ENCODE results near the gene EMCN. TPM values are rescaled to one million over a fixed set of nuclear protein-coding genes. Genes with fewer than 3 reads are reported as not detected.

Gene EMCN
- total RNA-seq, 4 donors from 2014 or later: 27.0 to 69.7 (median 44.5) TPM

GRCh38 chr4:100525686-100526085 is 7.9 kb upstream of the EMCN start:
- no peak for DNase-seq
- H3K4me1 ChIP-seq: no peaks in the 10 kb centered on the region
- no peaks in the 10 kb centered on the region for H3K9me3 ChIP-seq
- H3K27ac ChIP-seq: no peak overlapping the region
- 70 to 83% methylated on average over 1 of the region's 1 CpG for WGBS, 2 donors
- H3K4me3 ChIP-seq (replicated peaks in 1 of 3): no peak overlapping the region
- no peaks in the 10 kb centered on the region for H3K36me3 ChIP-seq
- intact Hi-C loops (cut with DNase I): no loop called here
- TF ChIP-seq CTCF (IDR thresholded peaks at IDR 0.05): no peak
- TF ChIP-seq POLR2A (IDR thresholded peaks at IDR 0.05): no peak
- no peaks in the 10 kb centered on the region for H3K27me3 ChIP-seq

- Histone ChIP-seq H3K9me3 (no peaks in the 10 kb centered on the region), H3K4me3 (replicated peaks in 1 of 3) (no peak overlapping the region), H3K36me3 (no peaks in the 10 kb centered on the region), H3K27me3 (no peaks in the 10 kb centered on the region), H3K4me1 (peaks cover 0 to 18% of the 10 kb centered on the region in 2 donors), H3K27ac (no peak overlapping the region)
- no peak for DNase-seq
- TF ChIP-seq CTCF (IDR thresholded peaks at IDR 0.05): no peak
- no peak for TF ChIP-seq POLR2A (IDR thresholded peaks at IDR 0.05)
- 37 to 49% methylated on average over 2 of the region's 2 CpGs for WGBS, 2 donors
- intact Hi-C loops (cut with DNase I): no loop called here
These were observed 1.4 kb upstream of the EMCN start for GRCh38 chr4:100519205-100519604.

GRCh38 chr4:100516225-100516624 is 1.6 kb downstream of the EMCN start:
- Histone ChIP-seq H3K27ac (peak overlapping the region in 1 of 3 donors; percentile 30), H3K27me3 (no peaks in the 10 kb centered on the region), H3K9me3 (no peaks in the 10 kb centered on the region), H3K4me1 (peaks cover 0 to 18% of the 10 kb centered on the region in 2 donors), H3K4me3 (replicated peaks in 1 of 3) (peak overlapping the region in 1 of 3 donors; percentile 4), H3K36me3 (no peaks in the 10 kb centered on the region)
- WGBS, 2 donors: 69 to 73% methylated on average over 7 of the region's 7 CpGs
- TF ChIP-seq CTCF (IDR thresholded peaks at IDR 0.05) (no peak), POLR2A (IDR thresholded peaks at IDR 0.05) (no peak)
- DNase-seq: no peak
- intact Hi-C loops (cut with DNase I): no loop called here

GRCh38 chr4:100511896-100512295 is 5.9 kb downstream of the EMCN start:
- Histone ChIP-seq H3K27me3 (no peaks in the 10 kb centered on the region), H3K4me3 (replicated peaks in 1 of 3) (no peak overlapping the region), H3K27ac (peak overlapping the region in 1 of 3 donors; percentile 20), H3K4me1 (peaks cover 0 to 6% of the 10 kb centered on the region in 2 donors), H3K36me3 (no peaks in the 10 kb centered on the region), H3K9me3 (no peaks in the 10 kb centered on the region)
- WGBS, 2 donors: 69 to 72% methylated on average over 5 of the region's 5 CpGs
- DNase-seq: no peak
- intact Hi-C loops (cut with DNase I): no loop called here
- TF ChIP-seq POLR2A (IDR thresholded peaks at IDR 0.05): no peak
- no peak for TF ChIP-seq CTCF (IDR thresholded peaks at IDR 0.05)

- Histone ChIP-seq H3K36me3 (no peaks in the 10 kb centered on the region), H3K27ac (no peak overlapping the region), H3K9me3 (no peaks in the 10 kb centered on the region), H3K27me3 (no peaks in the 10 kb centered on the region), H3K4me1 (peaks cover 0 to 6% of the 10 kb centered on the region in 2 donors), H3K4me3 (replicated peaks in 1 of 3) (no peak overlapping the region)
- DNase-seq: no peak
- TF ChIP-seq POLR2A (IDR thresholded peaks at IDR 0.05) (no peak), CTCF (IDR thresholded peaks at IDR 0.05) (no peak)
- WGBS, 2 donors: 67 to 70% methylated on average over 2 of the region's 2 CpGs
- intact Hi-C loops (cut with DNase I): no loop called here
These were observed 7.3 kb downstream of the EMCN start for GRCh38 chr4:100510551-100510950.
